Psoas muscle (tissue), 8 donors: ENCODE data around the gene RBP3. TPM values are rescaled to one million over a fixed set of nuclear protein-coding genes. Genes with fewer than 3 reads are reported as not detected.

Experiments
- ATAC-seq, 4 donors: fragments of 200-7000 bp; cut with Tn5 transposase; one replicate each; pipeline ENCODE4 v1.9.1; 2020; ENCODE audit warnings: moderate library complexity in 3 of 4, mild to moderate bottlenecking in 2 of 4
- DNase-seq, 2 donors: peaks; one replicate each; pipeline ENCODE4 v3.0.0-alpha.2; 2020
- H3K27ac ChIP-seq: fragments of 200-600 bp; one replicate; pipeline ENCODE4 v1.8.0; 2022
- H3K27me3 ChIP-seq, 3 donors: fragments of 200-600 bp in 1 of 3; one replicate each; pipeline versions ENCODE4 v1.6.1 to v1.8.0; 2013 to 2022; ENCODE audit warnings: low read length in 2 of 3, mild to moderate bottlenecking in 2 of 3, moderate library complexity in 1 of 3; ENCODE audit not compliant: insufficient read depth in 3 of 3
- H3K36me3 ChIP-seq, 2 donors: fragments of 200-600 bp in 1 of 2; one replicate each; pipeline versions ENCODE4 v1.6.1 to v1.8.0; 2013 to 2022; ENCODE audit warnings: low read depth in 1 of 2, mild to moderate bottlenecking in 1 of 2, moderate library complexity in 1 of 2; ENCODE audit not compliant: insufficient read depth in 1 of 2
- H3K4me1 ChIP-seq: fragments of 200-600 bp; one replicate; pipeline ENCODE4 v1.8.0; 2022
- H3K4me3 ChIP-seq: fragments of 200-600 bp; one replicate; pipeline ENCODE4 v1.8.0; 2022; ENCODE audit warnings: mild to moderate bottlenecking
- H3K9me3 ChIP-seq: fragments of 200-600 bp; one replicate; pipeline ENCODE4 v1.8.0; 2022
- CTCF ChIP-seq: fragments of 200-600 bp; IDR thresholded peaks from one replicate; pipeline ENCODE4 v1.8.0; 2022; ENCODE audit warnings: antibody characterized with exemption
- WGBS, 3 donors: extraction: QIAGEN DNeasy Blood & Tissue Kit; methylation state at CpG; one replicate each; pipeline versions ENCODE4 v1.1.6 to v1.1.7; 2013; 5-methylcytosine and 5-hydroxymethylcytosine counted together
- intact Hi-C, 2 donors: fragments of 100-400 bp; cut with DNase I; formaldehyde crosslinking; loops; one replicate each; pipeline versions ENCODE4 v1.11.0 to v1.14.2; 2022
- polyA plus RNA-seq, 3 donors: library from polyadenylated mRNA; stranded (reverse); fragments of 200-250 nt; gene quantifications; one replicate each; pipeline ENCODE4 v1.2.3, GENCODE V29; 2013
- total RNA-seq, 4 donors: library from RNA; stranded (reverse); fragmentation: NEBNext Ultra II Directional in 2 of 4; extraction: Animal tissue kit (Norgen Biotek cat#: 25700) in 2 of 4; gene quantifications; one replicate each; pipeline versions ENCODE4 v1.2.1 to v1.2.4, GENCODE V29; 2021 to 2023
- donor health status: healthy with polysubstance abuse.
- donor health status: DM: no; HTN: no; CAD: no; lungs with moderate emphysema.
- donor health status: Bipolar disorder and iron deficiency.
- donor health status: healthy.
- donor health status: DM: yes; HTN: yes; CAD: no.
- donor health status: DM: no; HTN: no; CAD: no.
- donor health status: DM: no; HTN: no; CAD: no.
- donor health status: DM: yes; HTN: yes; CAD: no.

The RBP3 gene
- total and polyA plus RNA-seq, 7 donors: not detected

DNA sequence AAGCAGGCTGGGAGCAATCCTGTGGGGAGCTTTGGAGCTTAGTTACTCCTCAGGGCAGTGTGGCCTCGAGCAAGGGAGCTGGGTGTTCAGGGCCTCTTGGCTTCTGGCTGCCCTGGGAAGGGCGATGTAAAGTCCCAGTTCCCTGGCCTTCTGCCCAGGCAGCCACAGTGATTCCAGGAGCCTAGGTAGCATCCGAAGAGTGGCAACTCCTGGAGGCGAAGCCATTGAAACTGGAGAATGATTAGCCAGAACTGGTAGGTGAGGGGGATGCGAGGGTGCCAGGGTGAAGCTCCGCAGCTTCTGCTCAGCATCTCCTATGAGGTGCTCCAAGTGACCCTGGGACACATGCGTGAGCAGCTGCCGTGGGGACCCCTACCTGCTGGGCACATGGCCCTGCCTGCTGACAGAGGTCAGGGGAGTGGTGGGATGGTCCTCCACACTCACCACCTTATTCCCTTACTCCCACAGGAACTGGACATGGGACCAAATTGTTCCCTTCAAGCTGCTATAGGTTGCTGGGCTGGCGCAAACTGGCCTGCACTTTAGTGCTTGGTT lies 33.7 kb upstream of the RBP3 start:
- no peak overlapping the region for H3K27ac ChIP-seq
- WGBS, 3 donors: 73 to 89% (median 89%) methylated on average over 9 of the region's 9 CpGs
- H3K9me3 ChIP-seq: no peaks in the 10 kb centered on the region
- ATAC-seq (no peak), DNase-seq (peak in 1 of 2 donors; percentile 35)
- intact Hi-C loops: loop anchor here (2.0 to 5.0 kb wide), 2 partner anchors 290 to 292 kb away; no protein-coding TSS in a partner anchor
- H3K4me1 ChIP-seq: no peaks in the 10 kb centered on the region
- no peaks in the 10 kb centered on the region for H3K27me3 ChIP-seq
- H3K36me3 ChIP-seq: no peaks in the 10 kb centered on the region
- no peak for TF ChIP-seq CTCF
- no peak overlapping the region for H3K4me3 ChIP-seq

GRCh38 chr10:47315421-47315820 lies 32.7 kb upstream of the RBP3 start:
- Histone ChIP-seq H3K27me3 (no peaks in the 10 kb centered on the region), H3K27ac (no peak overlapping the region), H3K36me3 (no peaks in the 10 kb centered on the region), H3K4me1 (no peaks in the 10 kb centered on the region), H3K4me3 (no peak overlapping the region), H3K9me3 (no peaks in the 10 kb centered on the region)
- intact Hi-C loops: loop anchor here in 1 of 2 donors (2.0 kb wide), 1 partner anchor 291 kb away; no protein-coding TSS in a partner anchor
- TF ChIP-seq CTCF: no peak
- WGBS, 3 donors: 87 to 100% (median 93%) methylated on average over 2 of the region's 2 CpGs
- peak in 1 of 2 donors; percentile 4 for DNase-seq
- no peak for ATAC-seq

GRCh38 chr10:47316131-47316530 lies 32.0 kb upstream of the RBP3 start:
- 65 to 85% (median 76%) methylated on average over 5 of the region's 5 CpGs for WGBS, 3 donors
- no peak overlapping the region for H3K4me3 ChIP-seq
- H3K9me3 ChIP-seq: no peaks in the 10 kb centered on the region
- no peaks in the 10 kb centered on the region for H3K4me1 ChIP-seq
- H3K27me3 ChIP-seq: no peaks in the 10 kb centered on the region
- DNase-seq (peak in 1 of 2 donors; percentile 11), ATAC-seq (no peak)
- H3K36me3 ChIP-seq: no peaks in the 10 kb centered on the region
- no peak overlapping the region for H3K27ac ChIP-seq
- intact Hi-C loops: no loop called here
- no peak for TF ChIP-seq CTCF

GRCh38 chr10:47317251-47317650 lies 30.9 kb upstream of the RBP3 start:
- H3K27ac ChIP-seq: no peak overlapping the region
- no peak overlapping the region for H3K4me3 ChIP-seq
- no peak for TF ChIP-seq CTCF
- H3K36me3 ChIP-seq: no peaks in the 10 kb centered on the region
- H3K27me3 ChIP-seq: no peaks in the 10 kb centered on the region
- whole genome bisulfite sequencing, 3 donors: 68 to 83% (median 73%) methylated on average over 4 of the region's 4 CpGs
- ATAC-seq (no peak), DNase-seq (no peak)
- no peaks in the 10 kb centered on the region for H3K4me1 ChIP-seq
- intact Hi-C loops: no loop called here
- H3K9me3 ChIP-seq: no peaks in the 10 kb centered on the region

DNA sequence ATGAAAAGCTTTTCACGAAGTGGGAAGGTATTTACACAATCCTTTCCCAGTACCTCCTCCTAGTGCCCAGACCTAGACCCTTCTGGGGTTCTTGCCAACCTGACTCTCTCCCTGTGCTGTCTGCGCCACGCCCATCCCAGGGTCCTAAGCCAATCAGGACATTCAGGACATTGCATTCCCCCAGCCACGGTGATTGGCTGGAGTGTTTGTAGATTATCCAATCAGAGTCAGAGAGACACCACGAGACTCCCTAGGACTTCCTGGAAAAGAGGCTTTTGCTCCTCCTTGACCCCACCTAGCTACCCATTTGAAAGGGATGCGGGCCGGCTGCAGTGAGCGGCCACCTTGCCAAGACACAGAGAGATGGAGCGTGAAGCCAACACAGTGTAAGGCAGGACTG lies 29.5 kb upstream of the RBP3 start:
- Histone ChIP-seq H3K27me3 (no peaks in the 10 kb centered on the region), H3K4me1 (no peaks in the 10 kb centered on the region), H3K9me3 (no peaks in the 10 kb centered on the region), H3K36me3 (no peaks in the 10 kb centered on the region), H3K4me3 (no peak overlapping the region), H3K27ac (no peak overlapping the region)
- intact Hi-C loops: no loop called here
- no peak for TF ChIP-seq CTCF
- ATAC-seq (no peak), DNase-seq (peak in 1 of 2 donors; percentile 6)
- WGBS, 3 donors: 52 to 86% (median 82%) methylated on average over 9 of the region's 9 CpGs
